GM19328 (cell line): ENCODE results near the gene GPC3.
"Not testable (repeated sequence)": the region's sequence is repeated elsewhere in the genome, so short reads cannot be mapped to it uniquely, and the experiment has no call there.

Experiments
- ATAC-seq: cut with Tn5 transposase; IDR thresholded peaks from one replicate; pipeline ENCODE4 v1.9.1; 2021; ENCODE audit warnings: mild to moderate bottlenecking, moderate library complexity; ENCODE audit not compliant: unreplicated experiment

GPC3 gene

GRCh38 chrX:133999031-133999705, 13.8 kb upstream of the GPC3 start:
- no peak for ATAC-seq

- no peak for ATAC-seq
These were observed 10.4 kb upstream of the GPC3 start for GRCh38 chrX:133995759-133996158.

- no peak for ATAC-seq
These were observed 9.2 kb upstream of the GPC3 start for GRCh38 chrX:133994576-133994975.

- no peak for ATAC-seq
These were observed 7.5 kb upstream of the GPC3 start for GRCh38 chrX:133992882-133993281.

- ATAC-seq = no peak
These were observed 6.4 kb upstream of the GPC3 start for GRCh38 chrX:133991814-133992213.

- not testable (repeated sequence) for ATAC-seq
These were observed 5.7 kb upstream of the GPC3 start for GRCh38 chrX:133991057-133991456.

GRCh38 chrX:133989993-133990392, 4.6 kb upstream of the GPC3 start:
- ATAC-seq = no peak

- no peak for ATAC-seq
These were observed 4.1 kb upstream of the GPC3 start for GRCh38 chrX:133989490-133989889.

GRCh38 chrX:133988010-133988409, 2.6 kb upstream of the GPC3 start:
- no peak for ATAC-seq

- no peak for ATAC-seq
These were observed 1.8 kb upstream of the GPC3 start for GRCh38 chrX:133987188-133987587.

GRCh38 chrX:133985967-133986683, 731 bp upstream of the GPC3 start:
- no peak for ATAC-seq

GRCh38 chrX:133984857-133985163, 584 bp downstream of the GPC3 start:
- no peak for ATAC-seq

GRCh38 chrX:133983974-133984845, 1.2 kb downstream of the GPC3 start:
- no peak for ATAC-seq

- no peak for ATAC-seq
These were observed 2.0 kb downstream of the GPC3 start for GRCh38 chrX:133983256-133983973.

- ATAC-seq = no peak
These were observed 3.5 kb downstream of the GPC3 start for GRCh38 chrX:133981924-133982323.

GRCh38 chrX:133980832-133981588, 4.4 kb downstream of the GPC3 start:
- no peak for ATAC-seq

- ATAC-seq = no peak
These were observed 5.0 kb downstream of the GPC3 start for GRCh38 chrX:133980406-133980805.

GRCh38 chrX:133979641-133980230, 5.7 kb downstream of the GPC3 start:
- no peak for ATAC-seq

- ATAC-seq = no peak
These were observed 11.7 kb downstream of the GPC3 start for GRCh38 chrX:133973704-133974103.

GRCh38 chrX:133972916-133973315, 12.5 kb downstream of the GPC3 start:
- no peak for ATAC-seq
